NCI-H2081 treated with DMSO at 0.1 percent for 48 hours (cell line): ENCODE data around the gene ZNF619.

ENCODE experiments used
- DNase-seq: peaks from one replicate; lab custom pipeline; 2025; lab: John Stamatoyannopoulos, UW

ZNF619 gene

GRCh38 chr3:40534283-40534682, 57.4 kb downstream of the ZNF619 start:
- no peak for DNase-seq
